Neutrophil (primary cell): ENCODE results near the gene SHC1.

Source experiments
- H3K27ac ChIP-seq: fragments of 200-600 bp; sonication (generic); 2 replicates; pipeline ENCODE4 v1.5.1; 2016; ENCODE audit warnings: mild to moderate bottlenecking, moderate library complexity
- H3K27me3 ChIP-seq: fragments of 200-600 bp; sonication (generic); 2 replicates; pipeline ENCODE4 v1.6.0; 2016; ENCODE audit warnings: mild to moderate bottlenecking
- H3K36me3 ChIP-seq: fragments of 200-600 bp; sonication (generic); 2 replicates; pipeline ENCODE4 v1.5.1; 2017
- H3K4me1 ChIP-seq, 2 experiments: fragments of 200-600 bp in 1 of 2; sonication (generic) in 1 of 2; 1 replicate in 1 of 2; 2 replicates in 1 of 2; pipeline versions ENCODE4 v1.5.1 to v1.6.1; 2013 to 2016; ENCODE audit warnings: low read depth in 1 of 2, low read length in 1 of 2, mild to moderate bottlenecking in 1 of 2, moderate library complexity in 1 of 2; ENCODE audit not compliant: control insufficient read depth in 1 of 2, insufficient read depth in 1 of 2
- H3K4me3 ChIP-seq, 2 experiments: fragments of 200-600 bp in 1 of 2; sonication (generic) in 1 of 2; 1 replicate in 1 of 2; 2 replicates in 1 of 2; pipeline ENCODE4 v1.5.1; 2013 to 2016; ENCODE audit warnings: low read depth in 1 of 2, low read length in 1 of 2, mild to moderate bottlenecking in 1 of 2, moderate library complexity in 1 of 2
- H3K9me3 ChIP-seq: fragments of 200-600 bp; sonication (generic); 2 replicates; pipeline ENCODE4 v1.5.1; 2016
- CTCF ChIP-seq: fragments of 200-600 bp; sonication (generic); IDR thresholded peaks from 2 replicates; pipeline ENCODE4 v1.5.1; 2016; ENCODE audit warnings: antibody characterized with exemption

Gene SHC1

GRCh38 chr1:154971341-154971998 lies 923 bp upstream of the SHC1 start:
- H3K36me3 ChIP-seq, result peaks cover 28% of the 10 kb centered on the region
- H3K4me3 ChIP-seq, result no peak overlapping the region
- TF ChIP-seq CTCF, result no peak
- H3K27me3 ChIP-seq, result no peaks in the 10 kb centered on the region
- peaks cover 56 to 58% of the 10 kb centered on the region in 2 experiments for H3K4me1 ChIP-seq
- peak overlapping the region; percentile 69 for H3K27ac ChIP-seq
- H3K9me3 ChIP-seq, result no peaks in the 10 kb centered on the region

GRCh38 chr1:154969860-154970452 lies 591 bp downstream of the SHC1 start:
- peaks cover 43% of the 10 kb centered on the region for H3K36me3 ChIP-seq
- H3K4me1 ChIP-seq, result peaks cover 41 to 42% of the 10 kb centered on the region in 2 experiments
- TF ChIP-seq CTCF, result no peak

GRCh38 chr1:154969246-154969645 lies 1.3 kb downstream of the SHC1 start:
- Histone ChIP-seq H3K9me3 (no peaks in the 10 kb centered on the region), H3K36me3 (peaks cover 50% of the 10 kb centered on the region), H3K27ac (no peak overlapping the region), H3K27me3 (no peaks in the 10 kb centered on the region), H3K4me3 (no peak overlapping the region), H3K4me1 (peaks cover 36 to 38% of the 10 kb centered on the region in 2 experiments)
- no peak for TF ChIP-seq CTCF

More at GRCh38 chr1:154969860-154970452, 591 bp downstream of the SHC1 start:
- Histone ChIP-seq H3K9me3 (no peaks in the 10 kb centered on the region), H3K4me3 (no peak overlapping the region), H3K27ac (no peak overlapping the region), H3K27me3 (no peaks in the 10 kb centered on the region)

DNA sequence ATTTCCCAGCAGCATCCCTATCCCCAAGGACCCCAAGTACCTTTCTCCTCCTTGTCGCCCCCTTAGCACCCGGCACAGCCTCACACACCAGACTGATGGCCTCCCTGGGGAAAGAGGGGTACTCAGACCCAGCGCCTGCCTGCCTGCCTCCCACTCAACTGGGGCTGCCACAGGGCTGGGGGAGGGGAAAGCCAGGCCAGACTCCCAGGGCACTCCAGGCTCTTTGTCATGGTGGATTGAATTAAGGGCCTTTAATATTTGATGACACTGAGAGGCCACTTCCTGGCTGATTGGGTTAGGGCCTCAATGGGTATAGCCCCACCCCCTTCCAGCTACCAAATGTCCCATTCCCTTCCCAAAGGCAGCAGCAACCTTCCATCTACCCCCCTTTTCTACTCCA lies 1.8 kb downstream of the SHC1 start:
- Histone ChIP-seq H3K27ac (no peak overlapping the region), H3K4me3 (no peak overlapping the region), H3K27me3 (no peaks in the 10 kb centered on the region), H3K9me3 (no peaks in the 10 kb centered on the region), H3K4me1 (peaks cover 34% of the 10 kb centered on the region in 2 experiments), H3K36me3 (peaks cover 55% of the 10 kb centered on the region)
- no peak for TF ChIP-seq CTCF

- Histone ChIP-seq H3K36me3 (peaks cover 66% of the 10 kb centered on the region), H3K4me1 (peaks cover 23 to 28% of the 10 kb centered on the region in 2 experiments), H3K4me3 (no peak overlapping the region), H3K27me3 (no peaks in the 10 kb centered on the region), H3K27ac (no peak overlapping the region), H3K9me3 (no peaks in the 10 kb centered on the region)
- no peak for TF ChIP-seq CTCF
These were observed 3.1 kb downstream of the SHC1 start for GRCh38 chr1:154967331-154967950.
